H9 (cell line): ENCODE results near the gene TUT7. TPM values are rescaled to one million over a fixed set of nuclear protein-coding genes. Genes with fewer than 3 reads are reported as not detected.

Source experiments
- DNase-seq: peaks from one replicate; pipeline ENCODE4 v3.0.0-alpha.2; 2017
- H2AFZ ChIP-seq: one replicate; pipeline ENCODE4 v1.6.1; 2013; ENCODE audit warnings: mild to moderate bottlenecking, low read length, control low read depth, moderate library complexity
- H2AK5ac ChIP-seq: 2 replicates; pipeline ENCODE4 v1.6.1; 2013; ENCODE audit warnings: low read length, control low read depth, mixed read lengths; ENCODE audit not compliant: insufficient read length
- H2BK120ac ChIP-seq: one replicate; pipeline ENCODE4 v1.6.1; 2013; ENCODE audit warnings: low read depth, mild to moderate bottlenecking, low read length, control low read depth, inconsistent platforms; ENCODE audit not compliant: poor library complexity, severe bottlenecking
- H2BK12ac ChIP-seq: 2 replicates; pipeline ENCODE4 v1.6.1; 2013; ENCODE audit warnings: low read length, control low read depth, mixed read lengths, low read depth; ENCODE audit not compliant: insufficient read length
- H2BK15ac ChIP-seq: 2 replicates; pipeline ENCODE4 v1.6.1; 2013; ENCODE audit warnings: low read depth, low read length, control low read depth
- H2BK20ac ChIP-seq: one replicate; pipeline ENCODE4 v1.6.1; 2013; ENCODE audit warnings: low read depth, mild to moderate bottlenecking, low read length, control low read depth, inconsistent platforms; ENCODE audit not compliant: poor library complexity, severe bottlenecking
- H2BK5ac ChIP-seq: 2 replicates; pipeline ENCODE4 v1.6.1; 2013; ENCODE audit warnings: low read length, control low read depth, mixed read lengths; ENCODE audit not compliant: insufficient read length
- H3K14ac ChIP-seq: 2 replicates; pipeline ENCODE4 v1.6.1; 2013; ENCODE audit warnings: low read length, control low read depth; ENCODE audit not compliant: insufficient read depth
- H3K18ac ChIP-seq: 2 replicates; pipeline ENCODE4 v1.6.1; 2013; ENCODE audit warnings: low read depth, mild to moderate bottlenecking, mixed read lengths, low read length, control low read depth; ENCODE audit not compliant: insufficient read length
- H3K23ac ChIP-seq: 2 replicates; pipeline ENCODE4 v1.6.1; 2013; ENCODE audit warnings: low read length, control low read depth, mixed read lengths, low read depth; ENCODE audit not compliant: insufficient read length
- H3K23me2 ChIP-seq: 2 replicates; pipeline ENCODE4 v1.6.1; 2013; ENCODE audit warnings: low read depth, mild to moderate bottlenecking, mixed read lengths, low read length, control low read depth; ENCODE audit not compliant: insufficient read length, poor library complexity, severe bottlenecking
- H3K27ac ChIP-seq: 2 replicates; pipeline ENCODE4 v1.5.1; 2013; ENCODE audit warnings: low read length, control low read depth, mixed read lengths, low read depth; ENCODE audit not compliant: insufficient read length
- H3K27me3 ChIP-seq: 2 replicates; pipeline ENCODE4 v1.6.1; 2013; ENCODE audit warnings: low read length, control low read depth, inconsistent platforms; ENCODE audit not compliant: insufficient read depth
- H3K4ac ChIP-seq: 2 replicates; pipeline ENCODE4 v1.6.1; 2013; ENCODE audit warnings: low read depth, mild to moderate bottlenecking, control low read depth, inconsistent platforms, low read length, moderate library complexity
- H3K4me1 ChIP-seq: 2 replicates; pipeline ENCODE4 v1.6.1; 2013; ENCODE audit warnings: low read length, control low read depth, inconsistent platforms; ENCODE audit not compliant: insufficient read depth
- H3K4me2 ChIP-seq: 2 replicates; pipeline ENCODE4 v1.6.1; 2013; ENCODE audit warnings: low read length, control low read depth, mixed read lengths; ENCODE audit not compliant: insufficient read length, insufficient read depth
- H3K56ac ChIP-seq: 2 replicates; pipeline ENCODE4 v1.6.1; 2013; ENCODE audit warnings: low read depth, mild to moderate bottlenecking, mixed read lengths, low read length, control low read depth; ENCODE audit not compliant: insufficient read length
- H3K79me1 ChIP-seq: 2 replicates; pipeline ENCODE4 v1.6.1; 2013; ENCODE audit warnings: low read depth, mild to moderate bottlenecking, moderate library complexity, low read length, control low read depth, inconsistent platforms; ENCODE audit not compliant: insufficient read depth, poor library complexity, severe bottlenecking
- H3K79me2 ChIP-seq: 2 replicates; pipeline ENCODE4 v1.6.1; 2013; ENCODE audit warnings: low read length, control low read depth, inconsistent platforms; ENCODE audit not compliant: insufficient read depth
- H3K9ac ChIP-seq: 2 replicates; pipeline ENCODE4 v1.6.1; 2013; ENCODE audit warnings: low read length, control low read depth, mixed read lengths; ENCODE audit not compliant: insufficient read length; ENCODE audit errors: extremely low read depth
- H3K9me3 ChIP-seq: one replicate; pipeline ENCODE4 v1.6.1; 2013; ENCODE audit warnings: low read depth, low read length, inconsistent platforms; ENCODE audit not compliant: control insufficient read depth
- H3T11ph ChIP-seq: one replicate; pipeline ENCODE4 v1.6.1; 2013; ENCODE audit warnings: mild to moderate bottlenecking, low read length, control low read depth, inconsistent platforms
- H4K20me1 ChIP-seq: one replicate; pipeline ENCODE4 v1.6.1; 2013; ENCODE audit not compliant: control insufficient read depth, insufficient read length, insufficient read depth
- H4K5ac ChIP-seq: 2 replicates; pipeline ENCODE4 v1.6.1; 2013; ENCODE audit warnings: low read depth, mild to moderate bottlenecking, mixed read lengths, low read length, control low read depth; ENCODE audit not compliant: insufficient read length
- H4K8ac ChIP-seq: replicated peaks from 2 replicates; pipeline ENCODE4 v1.6.1; 2013; ENCODE audit warnings: low read length, control low read depth, mixed read lengths, low read depth; ENCODE audit not compliant: insufficient read length
- H4K91ac ChIP-seq: 2 replicates; pipeline ENCODE4 v1.6.1; 2013; ENCODE audit warnings: low read depth, mild to moderate bottlenecking, moderate library complexity, mixed read lengths, low read length, control low read depth; ENCODE audit not compliant: insufficient read length
- H3K27ac Mint-ChIP-seq, 3 experiments: 2 replicates in 2 of 3; 3 replicates in 1 of 3; pipeline ENCODE4 v1.8.0; 2020 to 2021; ENCODE audit warnings: mixed read lengths in 3 of 3, mild to moderate bottlenecking in 1 of 3, moderate library complexity in 1 of 3
- H3K27me3 Mint-ChIP-seq: 2 replicates; pipeline ENCODE4 v1.8.0; 2021; ENCODE audit warnings: low read depth, mild to moderate bottlenecking, moderate library complexity, mixed read lengths
- H3K36me3 Mint-ChIP-seq, 3 experiments: 2 replicates in 2 of 3; 3 replicates in 1 of 3; pipeline ENCODE4 v1.8.0; 2020 to 2021; ENCODE audit warnings: low read depth in 3 of 3, mixed read lengths in 3 of 3; ENCODE audit not compliant: insufficient read depth in 1 of 3
- H3K4me1 Mint-ChIP-seq, 2 experiments: 2 replicates each; pipeline ENCODE4 v1.8.0; 2020; ENCODE audit warnings: mixed read lengths in 2 of 2
- H3K4me3 Mint-ChIP-seq, 2 experiments: 2 replicates in 1 of 2; 3 replicates in 1 of 2; pipeline ENCODE4 v1.8.0; 2020 to 2021; ENCODE audit warnings: mild to moderate bottlenecking in 2 of 2, mixed read lengths in 2 of 2, moderate library complexity in 1 of 2
- H3K9me3 Mint-ChIP-seq, 2 experiments: 2 replicates in 1 of 2; 3 replicates in 1 of 2; pipeline ENCODE4 v1.8.0; 2020; ENCODE audit warnings: mild to moderate bottlenecking in 2 of 2, mixed read lengths in 2 of 2, moderate library complexity in 1 of 2
- WGBS: extraction: QIAGEN DNeasy Blood & Tissue Kit; methylation state at CpG from one replicate; pipeline ENCODE4 v1.1.7; 2013; ENCODE audit warnings: missing lambda C conversion rate, low lambda C conversion rate, mixed read lengths; ENCODE audit not compliant: insufficient read length; ENCODE audit errors: extremely low coverage; 5-methylcytosine and 5-hydroxymethylcytosine counted together
- total RNA-seq: library from RNA; stranded (reverse); gene quantifications from 2 replicates; pipeline ENCODE4 v1.2.1, GENCODE V29; 2021
- TF ChIP-seq, protein P1 (sequence below): fragments of 200-600 bp; sonication (generic); conservative IDR thresholded peaks from 3 replicates; pipeline ENCODE4 v1.8.0; 2021; ENCODE audit warnings: antibody characterized with exemption, mild to moderate bottlenecking

TUT7 gene
- total RNA-seq, 1 experiment from 2014 or later, result 23.1 TPM

GRCh38 chr9:86344818-86345217 lies 9.4 kb downstream of the TUT7 start:
- H3K27me3 ChIP-seq, result no peaks in the 10 kb centered on the region
- no peaks in the 10 kb centered on the region for H4K20me1 ChIP-seq
- H2AFZ ChIP-seq, result no peak overlapping the region
- H2BK12ac ChIP-seq, result no peak overlapping the region
- no peak overlapping the region for H4K5ac ChIP-seq
- no peaks in the 10 kb centered on the region for H3K27me3 Mint-ChIP-seq
- no peak overlapping the region for H3K9ac ChIP-seq
- no peaks in the 10 kb centered on the region for H3K4me1 Mint-ChIP-seq
- no peaks in the 10 kb centered on the region for H3K4me1 ChIP-seq
- H3K4ac ChIP-seq, result no peak overlapping the region
- H2BK120ac ChIP-seq, result no peak overlapping the region
- H2BK20ac ChIP-seq, result no peak overlapping the region
- H2AK5ac ChIP-seq, result no peak overlapping the region
- no peak overlapping the region for H4K91ac ChIP-seq
- H2BK15ac ChIP-seq, result no peak overlapping the region
- no peaks in the 10 kb centered on the region for H3K9me3 ChIP-seq
- peaks cover 5% of the 10 kb centered on the region; the same call in 1 of the 2 replicates for H3K79me2 ChIP-seq
- no peak overlapping the region for H3K14ac ChIP-seq
- no peak overlapping the region for H3K23ac ChIP-seq
- no peak overlapping the region for H3K27ac ChIP-seq
- DNase-seq, result no peak
- H3K23me2 ChIP-seq, result no peaks in the 10 kb centered on the region
- WGBS, result no CpG with 5 or more reads among the region's 2 CpGs
- peaks cover 6 to 51% (median 29%) of the 10 kb centered on the region in 3 experiments; a peak in 5 of 7 replicates for H3K36me3 Mint-ChIP-seq
- no peak overlapping the region for H3K18ac ChIP-seq
- TF ChIP-seq, protein P1, sequence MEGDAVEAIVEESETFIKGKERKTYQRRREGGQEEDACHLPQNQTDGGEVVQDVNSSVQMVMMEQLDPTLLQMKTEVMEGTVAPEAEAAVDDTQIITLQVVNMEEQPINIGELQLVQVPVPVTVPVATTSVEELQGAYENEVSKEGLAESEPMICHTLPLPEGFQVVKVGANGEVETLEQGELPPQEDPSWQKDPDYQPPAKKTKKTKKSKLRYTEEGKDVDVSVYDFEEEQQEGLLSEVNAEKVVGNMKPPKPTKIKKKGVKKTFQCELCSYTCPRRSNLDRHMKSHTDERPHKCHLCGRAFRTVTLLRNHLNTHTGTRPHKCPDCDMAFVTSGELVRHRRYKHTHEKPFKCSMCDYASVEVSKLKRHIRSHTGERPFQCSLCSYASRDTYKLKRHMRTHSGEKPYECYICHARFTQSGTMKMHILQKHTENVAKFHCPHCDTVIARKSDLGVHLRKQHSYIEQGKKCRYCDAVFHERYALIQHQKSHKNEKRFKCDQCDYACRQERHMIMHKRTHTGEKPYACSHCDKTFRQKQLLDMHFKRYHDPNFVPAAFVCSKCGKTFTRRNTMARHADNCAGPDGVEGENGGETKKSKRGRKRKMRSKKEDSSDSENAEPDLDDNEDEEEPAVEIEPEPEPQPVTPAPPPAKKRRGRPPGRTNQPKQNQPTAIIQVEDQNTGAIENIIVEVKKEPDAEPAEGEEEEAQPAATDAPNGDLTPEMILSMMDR, result no peak
- peaks cover 5% of the 10 kb centered on the region for H3K79me1 ChIP-seq
- no peaks in the 10 kb centered on the region for H3K9me3 Mint-ChIP-seq
- no peak overlapping the region for H3K56ac ChIP-seq
- no peak overlapping the region for H3K4me2 ChIP-seq
- H3K4me3 Mint-ChIP-seq, result no peak overlapping the region
- no peak overlapping the region for H4K8ac ChIP-seq
- no peak overlapping the region for H3T11ph ChIP-seq
- H3K27ac Mint-ChIP-seq, result no peak overlapping the region
- H2BK5ac ChIP-seq, result no peak overlapping the region
